ENCODE results near the gene PPEF1. TPM values are rescaled to one million over a fixed set of nuclear protein-coding genes. Genes with fewer than 3 reads are reported as not detected.

Gene PPEF1, protein sequence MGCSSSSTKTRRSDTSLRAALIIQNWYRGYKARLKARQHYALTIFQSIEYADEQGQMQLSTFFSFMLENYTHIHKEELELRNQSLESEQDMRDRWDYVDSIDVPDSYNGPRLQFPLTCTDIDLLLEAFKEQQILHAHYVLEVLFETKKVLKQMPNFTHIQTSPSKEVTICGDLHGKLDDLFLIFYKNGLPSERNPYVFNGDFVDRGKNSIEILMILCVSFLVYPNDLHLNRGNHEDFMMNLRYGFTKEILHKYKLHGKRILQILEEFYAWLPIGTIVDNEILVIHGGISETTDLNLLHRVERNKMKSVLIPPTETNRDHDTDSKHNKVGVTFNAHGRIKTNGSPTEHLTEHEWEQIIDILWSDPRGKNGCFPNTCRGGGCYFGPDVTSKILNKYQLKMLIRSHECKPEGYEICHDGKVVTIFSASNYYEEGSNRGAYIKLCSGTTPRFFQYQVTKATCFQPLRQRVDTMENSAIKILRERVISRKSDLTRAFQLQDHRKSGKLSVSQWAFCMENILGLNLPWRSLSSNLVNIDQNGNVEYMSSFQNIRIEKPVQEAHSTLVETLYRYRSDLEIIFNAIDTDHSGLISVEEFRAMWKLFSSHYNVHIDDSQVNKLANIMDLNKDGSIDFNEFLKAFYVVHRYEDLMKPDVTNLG
- not detected in 2 replicates for total RNA-seq

DNA sequence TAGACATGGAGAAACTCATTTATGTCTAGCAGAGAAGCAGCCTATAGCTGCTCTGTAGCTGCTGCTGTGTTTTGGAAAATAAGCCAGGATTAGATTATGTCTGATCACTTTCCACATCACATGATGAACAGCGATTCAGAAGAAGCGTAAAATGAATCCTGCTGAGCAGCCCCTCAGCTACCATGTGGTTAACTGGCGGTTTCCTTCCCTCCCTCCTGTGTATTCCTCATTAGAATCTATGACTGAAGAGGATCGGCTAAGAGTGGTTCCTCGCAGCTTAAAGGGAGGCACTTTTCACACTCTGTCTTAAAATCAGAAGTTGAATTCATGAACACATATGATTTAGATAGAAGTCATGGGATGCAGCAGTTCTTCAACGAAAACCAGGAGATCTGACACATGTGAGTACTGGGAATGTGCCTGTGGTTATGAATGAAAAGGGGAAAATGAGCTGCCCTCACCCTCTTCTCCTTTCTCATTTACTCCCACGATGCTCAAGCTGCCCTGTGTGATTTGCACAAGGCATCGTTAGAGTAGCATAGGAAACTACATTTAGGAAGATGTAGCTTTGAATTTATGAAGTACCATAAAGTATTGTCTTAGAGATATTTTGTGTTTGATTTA is at the start of gene PPEF1:
Gene PPEF1 (plus strand): TSS at position 220 of the 624 bp plus-strand sequence. CDS start 136 bp downstream, at position 356.

DNA sequence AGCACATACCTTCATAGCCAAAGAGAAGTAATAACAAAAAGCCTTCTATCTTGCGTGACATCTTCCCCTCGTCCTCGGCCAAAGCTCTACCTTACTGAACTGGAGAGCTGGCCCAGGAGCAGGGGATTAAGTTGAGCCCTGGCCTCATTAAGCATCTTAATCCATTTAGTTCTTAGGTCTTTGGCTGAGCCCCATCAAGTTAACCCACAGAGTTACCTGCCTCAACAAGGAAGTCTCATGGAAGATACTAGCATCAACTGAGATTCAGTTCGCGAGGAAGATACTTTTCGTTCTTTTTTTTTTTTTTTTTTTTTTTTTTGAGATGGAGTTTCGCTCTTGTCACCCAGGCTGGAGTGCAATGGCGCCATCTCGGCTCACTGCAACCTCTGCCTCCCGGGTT is 35.4 kb upstream of the PPEF1 start, which contains the start of gene RS1:
Gene RS1 (minus strand): TSS at position 101 of the 400 bp plus-strand sequence. CDS start 40 bp downstream, at position 61.

Other genes starting within 250 kb of the PPEF1 start
- gene RS1, start 35.5 kb upstream of the PPEF1 start, total RNA-seq, result not detected in 2 replicates